Measurements from ENCODE around the gene TMEM223.
"Not testable (repeated sequence)": the region's sequence is repeated elsewhere in the genome, so short reads cannot be mapped to it uniquely, and the experiment has no call there.

TMEM223 gene, protein sequence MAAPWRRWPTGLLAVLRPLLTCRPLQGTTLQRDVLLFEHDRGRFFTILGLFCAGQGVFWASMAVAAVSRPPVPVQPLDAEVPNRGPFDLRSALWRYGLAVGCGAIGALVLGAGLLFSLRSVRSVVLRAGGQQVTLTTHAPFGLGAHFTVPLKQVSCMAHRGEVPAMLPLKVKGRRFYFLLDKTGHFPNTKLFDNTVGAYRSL

DNA sequence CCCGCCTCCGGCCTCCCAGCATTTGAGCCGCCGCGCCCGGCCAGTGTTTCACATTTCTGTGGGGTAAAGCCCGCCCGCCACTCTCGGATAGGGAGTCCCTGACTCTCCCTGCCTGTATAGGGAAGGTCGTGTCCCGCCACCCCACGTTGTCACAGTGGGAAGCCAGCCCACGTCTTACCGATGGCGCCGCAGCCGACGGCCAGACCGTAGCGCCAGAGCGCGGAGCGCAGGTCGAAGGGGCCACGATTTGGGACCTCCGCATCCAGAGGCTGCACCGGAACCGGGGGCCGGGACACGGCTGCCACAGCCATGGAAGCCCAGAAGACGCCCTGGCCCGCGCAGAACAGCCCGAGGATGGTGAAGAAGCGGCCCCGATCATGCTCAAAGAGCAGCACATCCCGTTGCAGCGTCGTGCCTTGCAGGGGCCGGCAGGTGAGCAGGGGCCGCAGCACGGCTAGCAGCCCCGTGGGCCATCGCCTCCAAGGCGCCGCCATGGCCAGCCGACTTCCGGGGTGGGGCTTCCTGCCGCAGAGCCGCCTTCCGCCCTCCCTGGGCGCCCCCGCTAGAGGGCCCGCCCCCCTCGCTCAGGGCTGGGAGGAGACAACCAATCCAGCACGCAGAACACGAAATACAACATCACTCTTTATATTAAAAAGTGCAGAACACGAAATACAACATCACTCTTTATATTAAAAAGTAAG is at the start of gene TMEM223:
TMEM223 (minus strand) TSS at position 506 of the 701 bp plus-strand sequence; CDS start at position 494, 12 bp downstream.
- DNase-seq = peak; percentile 77

DNA sequence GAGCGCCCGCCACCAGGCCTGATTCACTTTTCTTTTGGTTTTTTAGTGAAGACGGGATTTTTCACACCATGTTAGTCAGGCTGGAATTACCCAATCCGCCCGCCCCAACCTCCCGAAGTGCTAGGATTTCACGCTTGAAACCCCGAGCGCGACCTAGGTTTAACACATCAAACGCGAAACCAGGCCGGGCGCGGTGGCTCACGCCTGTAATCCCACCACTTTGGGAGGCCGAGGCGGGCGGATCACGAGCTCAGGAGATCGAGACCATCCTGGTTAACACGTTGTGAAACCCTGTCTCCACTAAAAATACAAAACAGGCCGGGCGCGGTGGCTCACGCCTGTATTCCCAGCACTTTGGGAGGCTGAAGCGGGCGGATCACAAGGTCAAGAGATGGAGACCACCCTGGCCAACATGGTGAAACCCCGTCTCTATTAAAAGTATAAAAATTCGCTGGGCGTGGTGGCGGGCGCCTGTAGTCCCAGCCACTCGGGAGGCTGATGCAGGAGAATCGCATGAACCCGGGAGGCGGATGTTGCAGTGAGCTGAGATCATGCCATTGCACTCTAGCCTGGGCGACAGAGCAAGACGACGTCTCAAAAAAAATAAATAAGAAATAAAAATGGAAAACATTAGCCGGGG is 49.0 kb upstream of the TMEM223 start:
- peak; percentile 80 for DNase-seq

DNA sequence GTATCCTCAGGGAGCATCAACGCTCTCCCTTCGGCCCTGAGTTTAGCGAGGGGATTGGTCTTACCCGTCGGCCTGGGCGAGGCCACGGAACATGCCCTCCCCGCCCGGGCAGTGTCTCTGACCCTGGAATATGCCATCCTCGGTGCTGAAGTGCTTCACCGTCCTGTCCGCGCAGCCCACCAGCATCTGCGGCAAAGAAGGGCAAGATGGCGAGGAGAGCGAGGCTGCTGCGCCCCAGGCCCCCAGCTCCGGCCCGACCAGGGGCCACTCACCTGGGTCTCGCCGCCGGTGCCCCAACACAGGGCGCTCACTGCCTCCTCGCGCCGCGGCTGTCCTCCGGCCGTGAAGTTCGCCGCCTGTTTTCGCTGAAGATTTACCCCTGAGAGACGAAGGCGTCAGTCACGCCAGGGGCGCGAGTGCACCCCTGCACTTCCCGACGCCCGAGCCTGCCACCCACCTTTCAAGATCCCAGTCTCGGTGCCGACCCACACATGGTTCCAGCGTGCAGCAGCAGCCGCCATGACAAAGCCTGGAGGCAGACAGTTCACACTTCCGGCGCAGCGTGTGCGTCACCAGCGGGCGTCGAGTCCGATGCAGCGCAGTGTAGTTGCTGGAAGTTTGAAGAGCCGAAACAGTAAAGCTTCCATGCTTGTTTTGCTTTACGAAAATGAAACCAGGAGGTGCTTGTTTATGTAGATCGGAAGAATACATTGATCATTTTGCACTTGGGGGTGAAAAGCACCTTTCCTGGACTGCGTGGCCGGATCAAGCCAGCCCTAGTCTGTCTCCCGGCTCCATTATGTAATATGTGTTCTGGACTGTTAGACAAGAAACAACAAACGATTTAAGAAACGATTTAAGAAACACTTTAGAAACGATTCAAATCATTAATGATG is 47.5 kb upstream of the TMEM223 start, which contains the start of gene WDR74:
WDR74 (minus strand) TSS at position 541 of the 896 bp plus-strand sequence; CDS start at position 521, 20 bp downstream.
- DNase-seq = peak; percentile 93

DNA sequence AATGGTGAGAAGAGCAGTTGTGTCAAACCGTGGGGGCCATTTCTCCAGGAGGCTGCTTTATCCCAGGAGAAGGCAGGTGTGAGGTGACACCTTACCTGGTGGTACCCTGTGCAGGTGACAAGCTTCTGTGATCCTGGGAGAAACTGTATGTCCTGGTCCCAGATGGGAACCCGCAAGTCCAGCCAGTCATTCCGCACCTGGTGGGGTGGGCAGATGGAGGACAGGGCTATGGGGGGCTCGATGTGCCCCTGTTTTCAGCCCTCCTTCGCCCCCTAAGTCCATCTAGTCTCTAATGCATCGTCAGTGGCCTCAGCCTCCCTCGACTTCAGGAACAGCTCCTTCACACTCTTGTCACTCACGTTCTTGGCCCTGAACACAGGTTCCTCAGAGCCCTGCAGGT is 43.5 kb upstream of the TMEM223 start:
- DNase-seq = no peak

DNA sequence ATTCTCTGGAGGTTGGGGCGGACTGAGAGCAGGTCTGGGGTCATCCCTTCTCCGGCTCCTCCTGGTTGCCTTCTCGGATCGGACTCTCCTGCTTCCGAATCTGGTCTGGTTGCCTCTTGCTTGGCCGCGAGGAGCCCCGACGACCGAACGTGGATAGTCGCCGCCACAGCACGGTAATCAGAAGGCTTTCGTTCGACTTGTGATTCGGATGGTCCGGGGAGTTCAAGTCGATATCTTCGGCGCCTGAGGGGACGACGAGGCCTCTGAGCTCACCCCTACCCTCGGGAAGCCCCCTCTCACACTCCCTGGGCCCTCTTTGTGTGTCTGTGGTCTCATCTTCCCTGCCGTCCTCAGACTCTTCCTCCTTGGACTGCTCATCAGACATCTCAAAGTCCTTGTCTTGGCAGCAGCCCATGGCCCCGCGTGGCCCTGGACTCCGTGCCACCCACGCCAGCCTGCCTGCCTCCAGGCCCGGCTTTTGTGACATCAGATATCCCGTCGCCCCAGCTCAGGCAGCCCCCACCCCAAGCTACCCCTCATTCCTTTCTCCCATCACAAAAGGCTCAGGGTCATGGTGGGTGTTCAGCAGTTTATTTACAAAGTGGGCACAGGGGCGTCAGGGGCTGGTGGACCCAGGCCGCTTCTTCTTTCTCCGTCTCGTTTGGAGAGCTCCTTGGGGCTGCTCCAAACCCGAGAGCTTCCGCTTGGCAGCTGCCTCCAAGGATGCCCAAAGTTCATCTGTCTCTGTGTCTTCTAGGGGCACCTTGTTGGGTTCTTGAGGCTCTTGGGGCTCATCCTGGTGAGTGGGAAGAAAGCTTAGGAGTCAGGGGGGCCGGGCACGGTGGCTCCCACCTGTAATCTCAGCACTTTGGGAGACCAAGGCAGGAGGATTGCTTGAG is 40.8 kb upstream of the TMEM223 start, which contains the start of gene TEX54:
TEX54 (minus strand) TSS at position 506 of the 899 bp plus-strand sequence.
- no peak for DNase-seq

DNA sequence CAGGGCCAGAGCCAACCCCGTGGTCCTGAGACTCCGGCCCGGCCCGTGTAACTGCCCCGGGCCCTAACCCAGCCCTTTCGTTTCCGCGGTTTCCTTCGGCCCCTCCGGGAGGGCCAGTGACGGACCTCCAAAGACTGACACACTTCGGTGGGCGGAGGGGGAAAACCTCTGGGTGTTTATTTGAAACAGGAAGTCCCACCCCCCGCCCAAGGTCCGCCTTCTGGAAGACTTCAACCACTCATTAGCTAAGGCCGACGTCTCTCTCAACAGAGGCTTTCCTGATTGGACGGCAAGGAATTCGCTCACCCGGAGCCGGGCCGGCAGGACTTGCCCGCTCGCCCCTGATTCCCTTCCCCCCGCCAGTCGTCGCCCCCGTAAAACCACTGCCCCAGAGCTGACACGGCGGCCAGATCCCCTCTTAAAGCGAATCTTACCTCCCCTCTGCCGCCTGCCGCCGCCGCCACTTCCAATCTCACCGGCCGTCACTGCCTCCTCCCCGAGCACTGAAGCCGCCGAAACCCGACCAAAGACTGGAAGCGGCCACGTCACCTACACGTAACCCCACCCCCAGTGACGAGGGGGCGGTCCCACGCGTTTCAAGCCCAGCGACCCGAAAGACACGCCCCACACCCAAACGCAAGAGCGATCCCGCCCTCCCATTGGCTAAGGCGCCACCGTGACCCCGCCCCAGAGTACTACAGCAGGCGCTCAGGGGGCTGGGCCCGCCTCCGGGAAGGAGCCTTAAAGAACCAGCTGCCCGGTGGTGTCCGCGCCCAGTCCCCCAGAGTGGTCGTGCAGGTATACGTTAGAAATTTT is 39.9 kb upstream of the TMEM223 start, which contains the start of gene STX5:
STX5 (minus strand) TSS at position 532 of the 816 bp plus-strand sequence. CDS start 808 bp downstream, outside the sequence.
- peak; percentile 96 for DNase-seq

DNA sequence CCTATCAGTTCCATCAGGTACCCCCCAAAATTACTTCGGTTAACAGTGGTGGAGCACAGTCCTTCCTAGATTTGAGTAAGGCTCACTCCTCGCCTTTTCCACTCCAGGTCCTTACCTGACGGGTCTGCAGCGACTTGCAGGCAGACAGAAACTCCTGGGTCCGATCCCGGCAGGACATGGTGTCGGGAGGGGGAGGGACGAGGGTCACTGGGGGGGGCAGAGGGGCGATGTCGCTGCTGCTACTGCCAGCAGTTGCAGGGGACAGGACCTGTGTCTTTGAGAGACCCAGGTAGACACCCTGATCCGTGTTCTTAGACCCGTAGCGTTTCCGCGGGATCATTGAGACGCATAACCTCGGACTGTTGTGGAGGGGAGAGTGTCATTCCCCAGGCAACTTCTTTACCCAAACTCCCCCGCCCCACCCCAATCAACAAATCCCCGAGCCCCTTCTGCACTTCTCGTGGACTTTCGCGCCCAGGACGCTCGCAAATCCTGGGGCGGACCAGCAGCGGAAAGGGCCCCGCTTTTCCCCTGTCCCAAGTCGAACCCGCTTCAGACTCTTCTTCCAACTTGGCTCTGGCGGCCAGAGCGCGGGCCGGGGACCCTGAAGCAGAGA is 39.2 kb upstream of the TMEM223 start:
- no peak for DNase-seq

DNA sequence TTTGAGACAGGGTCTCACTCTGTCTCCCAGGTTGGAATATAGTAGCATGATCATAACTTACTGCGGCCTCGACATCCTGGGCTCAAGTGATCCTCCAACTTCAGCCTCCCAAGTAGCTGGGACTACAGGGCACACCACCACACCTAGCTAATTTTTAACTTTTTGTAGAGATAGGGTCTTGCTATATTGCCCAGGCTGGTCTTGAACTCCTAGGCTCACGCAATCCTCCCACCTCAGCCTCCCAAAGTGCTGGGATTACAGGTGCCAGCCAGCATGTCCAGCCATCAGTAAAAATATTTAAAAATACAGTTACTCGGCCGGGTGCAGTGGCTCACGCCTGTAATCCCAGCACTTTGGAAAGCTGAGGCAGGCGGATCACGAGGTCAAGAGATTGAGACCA is 36.3 kb upstream of the TMEM223 start:
- not testable (repeated sequence) for DNase-seq

DNA sequence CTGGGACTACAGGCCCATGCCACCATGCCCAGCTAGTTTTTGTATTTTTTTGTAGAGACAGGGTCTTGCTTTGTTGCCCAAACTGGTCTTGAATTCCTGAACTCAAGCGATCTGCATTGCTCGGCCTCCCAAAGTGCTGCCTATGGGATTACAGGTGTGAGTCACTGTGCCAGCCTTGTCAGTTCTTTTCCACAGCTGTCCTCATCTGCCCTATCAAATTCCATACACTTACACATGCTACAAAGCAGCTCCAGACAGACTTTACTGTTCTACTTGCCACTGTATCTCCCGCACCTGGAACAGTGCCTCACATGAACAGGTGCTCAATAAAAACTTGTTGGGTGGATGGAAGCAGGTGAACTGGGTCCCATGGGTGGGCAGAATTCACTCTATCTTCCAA is 31.9 kb upstream of the TMEM223 start:
- DNase-seq = no peak

DNA sequence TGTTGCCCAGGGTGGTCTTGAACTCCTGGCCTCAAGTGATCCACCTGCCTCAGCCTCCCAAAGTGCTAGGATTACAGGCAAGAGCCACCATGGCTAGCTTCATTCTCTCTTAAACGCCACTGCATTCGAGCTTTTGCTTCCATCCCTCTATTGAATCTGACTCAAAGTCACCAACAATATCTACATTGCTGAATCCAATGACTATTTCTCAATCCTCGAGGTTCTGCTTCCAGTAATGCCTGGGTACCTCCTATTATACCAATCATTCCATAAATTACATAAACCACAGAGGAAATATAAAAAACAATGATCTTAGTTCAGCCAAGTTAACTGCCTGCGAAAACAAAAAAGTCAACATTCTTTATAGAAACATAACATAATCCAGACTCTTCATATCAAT is 25.3 kb upstream of the TMEM223 start:
- DNase-seq = no peak

DNA sequence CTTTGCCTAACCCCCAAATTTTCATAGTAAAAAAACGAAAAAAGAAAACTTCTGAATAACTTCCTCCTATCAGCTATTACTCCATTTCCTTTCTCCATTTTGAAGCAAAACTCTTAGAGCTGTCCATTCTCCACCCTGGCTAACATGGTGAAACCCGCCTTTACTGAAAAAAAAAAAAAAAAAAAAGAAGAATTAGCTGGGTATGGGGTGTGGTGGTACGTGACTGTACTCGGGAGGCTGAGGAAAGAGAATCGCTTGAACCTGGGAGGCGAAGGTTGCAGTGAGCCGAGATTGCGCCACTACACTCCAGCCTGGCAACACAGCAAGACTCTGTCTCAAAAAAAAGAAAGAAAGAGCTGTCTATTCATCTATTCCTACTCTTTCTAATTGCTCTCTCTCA is 24.8 kb upstream of the TMEM223 start:
- DNase-seq = no peak

DNA sequence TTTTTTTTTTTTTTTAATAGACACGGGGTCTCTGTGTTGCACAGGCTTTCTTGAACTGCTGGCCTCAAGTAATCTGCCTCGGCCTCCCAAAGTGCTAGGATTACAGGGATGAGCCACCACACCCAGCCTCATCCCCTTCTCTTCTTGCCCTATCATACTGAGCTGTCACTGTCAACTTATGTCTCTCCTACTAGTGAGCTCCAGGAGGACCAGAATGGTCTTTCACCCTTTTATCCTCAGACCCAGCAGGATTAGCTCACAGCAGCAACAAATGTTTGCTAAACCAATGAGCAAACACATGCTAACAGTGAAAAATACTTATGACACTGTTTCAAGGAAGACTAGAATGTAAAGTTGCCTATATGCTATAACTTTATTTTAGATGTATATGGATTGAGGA is 19.9 kb upstream of the TMEM223 start:
- DNase-seq = no peak

DNA sequence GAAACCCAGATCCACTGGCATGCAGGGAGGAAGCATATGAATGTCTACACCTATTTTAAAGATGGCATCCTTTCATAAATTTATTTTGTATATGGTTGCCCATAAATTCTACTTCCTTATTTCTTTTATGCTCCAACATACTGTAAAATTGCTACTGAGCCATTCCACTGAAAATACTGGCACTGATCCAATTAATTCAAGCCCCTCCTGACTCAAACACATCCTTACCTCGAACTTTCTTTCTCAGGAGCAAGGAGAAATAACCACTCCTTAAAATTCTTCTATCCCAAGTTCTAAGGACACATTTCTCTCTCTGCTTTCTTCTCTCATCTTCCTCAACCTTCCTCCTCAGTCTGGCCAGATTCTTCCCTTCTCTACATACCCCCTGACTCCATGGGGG is 18.9 kb upstream of the TMEM223 start:
- DNase-seq = no peak

DNA sequence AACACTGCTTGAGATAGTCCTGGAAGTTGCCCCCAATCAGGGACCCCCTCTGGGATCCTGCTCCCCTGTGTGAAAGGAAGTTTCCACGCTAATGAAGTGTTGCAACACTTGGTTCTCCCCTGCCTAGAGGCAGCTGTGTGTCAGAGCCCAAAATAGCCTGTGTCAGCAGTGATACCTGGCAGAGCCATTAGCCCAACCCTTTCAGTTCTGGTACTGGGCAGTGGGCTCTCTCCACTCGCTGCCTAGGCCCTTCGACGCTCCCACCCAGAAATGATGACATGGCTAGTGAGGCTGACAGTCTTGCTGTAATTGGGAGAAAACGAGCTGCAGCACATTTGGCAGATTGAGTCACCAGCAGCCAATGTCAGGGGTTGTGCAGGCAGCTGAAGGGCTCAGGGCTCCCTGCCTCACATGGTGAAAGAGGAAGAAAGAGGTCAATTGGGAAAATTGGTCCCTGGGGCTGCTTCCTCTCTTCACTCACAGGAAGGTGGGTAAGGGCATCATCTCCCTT is 14.9 kb upstream of the TMEM223 start:
- no peak for DNase-seq

DNA sequence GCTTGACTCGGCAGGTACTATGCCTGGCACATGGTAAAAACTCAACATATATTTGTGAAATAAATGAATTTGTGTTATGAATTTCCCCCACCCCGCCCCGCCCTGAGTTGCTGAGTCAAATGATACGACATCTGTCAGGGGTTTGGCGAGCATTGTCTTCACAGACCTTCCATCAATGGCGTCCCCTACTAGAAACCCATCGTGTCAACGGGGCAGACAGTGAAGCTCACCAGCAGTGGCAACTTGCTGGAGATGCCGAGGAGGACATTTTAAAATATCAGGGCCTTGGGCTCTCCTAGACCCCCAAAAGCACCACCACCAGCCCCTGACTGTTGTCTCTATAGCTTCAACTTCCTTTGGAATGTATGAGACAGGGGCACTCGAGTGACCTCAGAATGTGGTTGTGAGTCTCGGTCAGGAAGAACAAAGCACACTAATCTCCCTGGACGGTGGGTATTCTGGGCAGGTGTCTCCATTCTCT is 14.2 kb upstream of the TMEM223 start:
- DNase-seq = peak; percentile 65

DNA sequence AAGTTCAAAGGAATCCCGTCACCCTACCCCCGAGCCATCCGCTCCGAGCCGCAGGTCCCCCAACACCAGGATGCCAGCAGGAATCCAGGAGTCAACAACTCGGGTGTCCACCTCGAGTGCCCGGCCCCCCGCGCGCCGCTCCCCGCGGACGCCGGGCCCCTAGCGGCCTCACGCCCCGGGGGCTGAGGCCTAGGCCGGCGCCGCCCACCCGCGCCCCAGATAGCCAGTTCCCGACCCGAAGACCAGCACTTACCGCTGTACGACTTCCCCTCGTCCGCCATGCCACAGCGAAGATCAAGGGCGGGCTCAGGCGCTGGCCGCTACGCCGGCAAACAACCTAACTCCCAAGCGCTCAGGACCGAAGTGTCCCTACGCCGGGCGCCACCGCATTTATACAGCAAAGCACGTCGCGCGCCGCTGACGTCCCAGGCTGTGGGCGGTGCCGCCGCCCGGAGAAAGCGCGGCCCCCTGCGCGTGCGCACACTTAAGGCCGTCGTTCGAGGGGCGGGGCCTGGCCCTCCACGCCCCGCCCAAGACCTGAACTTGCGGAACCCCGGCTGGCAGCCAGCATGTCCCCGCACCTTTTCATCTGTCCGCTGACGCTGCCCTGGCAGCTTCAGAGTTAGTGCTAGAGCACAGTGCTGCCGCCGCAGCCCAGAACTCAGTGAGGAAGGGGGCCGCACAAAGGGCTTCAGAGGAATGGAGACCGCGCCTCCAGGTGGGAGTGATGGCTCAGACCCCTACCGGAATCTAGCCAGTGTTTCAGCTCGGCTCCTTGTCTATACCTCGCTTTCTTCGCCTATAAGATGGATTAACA is 13.5 kb upstream of the TMEM223 start, which contains the start of gene NXF1:
NXF1 (minus strand) TSS at position 365 of the 817 bp plus-strand sequence; CDS start at position 281, 84 bp downstream.
- DNase-seq = peak; percentile 92

DNA sequence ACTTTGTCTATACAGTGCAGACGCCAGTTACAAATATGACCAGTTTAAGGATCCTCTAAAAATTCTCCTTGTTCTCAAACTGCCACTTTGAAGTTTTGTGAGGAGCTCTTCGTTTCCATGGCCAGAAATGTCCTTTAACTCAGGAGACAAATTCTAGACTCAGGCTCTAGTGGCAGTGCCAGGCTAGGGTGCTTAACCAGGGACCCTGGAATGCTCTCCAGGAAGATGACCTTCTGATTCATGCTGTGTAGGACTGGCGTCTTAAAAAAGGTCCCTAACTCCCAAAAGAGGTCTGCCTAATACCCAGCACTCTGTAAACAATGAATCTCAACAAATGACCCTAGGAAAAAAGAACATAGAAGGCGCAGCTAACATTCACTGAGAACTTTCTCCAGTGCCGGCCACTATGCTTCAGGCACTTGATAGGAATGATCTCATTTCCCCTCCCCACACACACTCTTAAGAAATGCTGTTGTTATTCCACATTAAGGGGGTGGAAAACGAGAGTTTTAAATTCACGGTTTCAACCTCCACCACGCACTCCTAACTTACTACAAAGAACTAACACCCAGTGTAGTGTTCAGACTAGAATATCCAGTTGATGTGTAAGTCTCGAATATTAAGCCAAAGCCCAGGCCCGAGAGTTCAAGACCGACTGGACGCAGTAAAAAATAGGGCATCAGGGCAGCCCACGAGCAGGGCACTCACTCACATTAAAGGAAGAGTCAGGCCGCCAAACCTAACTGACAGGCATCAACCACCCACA is 12.7 kb upstream of the TMEM223 start:
- DNase-seq = no peak

DNA sequence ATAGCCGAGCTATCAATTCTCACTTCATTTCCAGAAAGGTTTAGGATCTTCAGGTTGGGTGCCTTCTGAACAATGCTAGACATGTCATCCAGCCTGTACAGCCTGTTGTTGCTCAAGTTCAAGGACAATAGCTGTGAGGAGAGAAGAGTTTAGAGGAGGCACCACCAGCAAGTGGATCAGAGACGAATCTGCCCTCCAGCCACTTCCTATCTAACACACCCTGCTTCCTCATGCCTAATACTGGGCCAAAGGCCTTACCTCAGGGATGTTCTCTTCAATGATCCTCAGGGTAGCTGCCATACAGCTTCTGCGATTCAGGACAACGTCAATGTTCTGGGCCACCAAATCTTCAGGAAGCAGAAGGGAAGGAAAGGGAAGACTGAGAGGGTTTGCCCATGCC is 9.3 kb upstream of the TMEM223 start:
- DNase-seq = no peak
